H4 (cell line): ENCODE measurements around the gene NNMT. TPM values are rescaled to one million over a fixed set of nuclear protein-coding genes. Genes with fewer than 3 reads are reported as not detected.

Source experiments
- DNase-seq: peaks from one replicate; pipeline ENCODE4 v3.0.0-alpha.2; 2015; ENCODE audit warnings: low spot score
- total RNA-seq: library from RNA; depleted of rRNA; stranded (reverse); fragments of >200 nt; shearing (Covaris generic); gene quantifications from 2 replicates; pipeline ENCODE4 v1.2.3, GENCODE V29; 2014; rRNA removed

The NNMT gene
- total RNA-seq, 1 experiment from 2014 or later, result 895 TPM

DNA sequence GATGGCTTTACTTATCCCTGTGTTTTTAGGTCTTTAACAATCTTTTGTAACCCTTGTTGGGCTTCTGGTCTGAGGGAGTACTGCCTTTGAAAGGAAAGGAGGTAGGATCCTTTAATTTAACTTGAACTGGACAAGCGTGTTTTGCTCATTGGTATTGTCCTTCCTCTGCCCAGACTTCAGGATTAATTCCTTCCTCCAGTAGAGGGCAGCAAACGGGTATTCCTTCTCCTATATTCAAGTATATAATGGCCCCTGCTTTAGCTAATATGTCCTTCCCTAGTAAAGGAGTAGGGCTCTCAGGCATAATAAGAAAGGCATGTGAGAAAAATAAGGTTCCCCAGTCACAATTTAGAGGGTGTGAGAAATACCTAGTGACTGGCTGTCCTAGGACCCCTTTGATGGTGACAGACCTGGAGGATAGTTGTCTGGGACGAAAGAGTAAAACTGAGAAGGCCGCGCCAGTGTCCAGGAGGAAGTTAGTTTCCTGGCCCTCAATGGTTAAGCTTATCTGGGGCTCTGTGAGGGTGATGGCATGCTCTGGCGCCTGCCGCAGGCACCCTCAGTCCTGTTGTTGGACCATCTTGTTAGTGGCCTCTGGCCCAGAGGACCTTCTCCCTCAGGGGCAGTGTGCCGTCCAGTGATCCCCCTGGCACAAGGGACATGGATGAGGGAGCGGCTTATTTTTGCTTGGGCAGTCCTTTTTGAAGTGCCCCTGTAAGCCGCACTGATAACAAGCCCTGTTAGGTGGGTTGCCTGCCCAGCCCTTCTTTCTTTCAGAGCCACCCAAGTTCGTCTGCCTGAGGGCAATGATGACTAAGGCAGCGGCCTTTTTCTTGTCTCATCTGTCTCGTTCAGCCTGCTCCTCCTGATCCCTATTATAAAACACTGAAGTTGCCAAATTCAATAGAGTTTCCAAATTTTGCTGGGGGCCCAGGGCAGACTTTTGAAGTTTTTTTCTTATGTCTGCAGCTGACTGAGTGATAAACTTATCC, 52.3 kb downstream of the NNMT start:
- DNase-seq, result peak; percentile 52

GRCh38 chr11:114350022-114350421, 53.8 kb downstream of the NNMT start:
- DNase-seq, result no peak

DNA sequence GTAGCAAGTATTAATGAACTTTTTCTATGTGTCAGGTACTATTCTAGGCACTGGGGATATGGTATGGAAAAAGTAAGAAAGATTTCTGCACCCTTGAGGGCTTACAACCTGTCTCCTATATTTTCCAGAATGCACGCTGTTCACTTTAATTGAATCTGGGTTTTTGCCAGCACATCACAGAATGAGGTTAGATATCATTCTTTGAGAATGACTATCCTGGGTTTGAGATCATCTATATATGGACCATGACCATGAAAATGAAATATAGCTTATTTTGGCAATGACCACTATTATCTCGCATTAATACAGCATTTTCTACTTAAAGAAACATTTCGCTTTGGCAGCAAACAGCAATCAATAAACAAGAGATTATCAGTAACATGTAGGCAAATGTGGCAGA, 57.2 kb downstream of the NNMT start:
- no peak for DNase-seq

DNA sequence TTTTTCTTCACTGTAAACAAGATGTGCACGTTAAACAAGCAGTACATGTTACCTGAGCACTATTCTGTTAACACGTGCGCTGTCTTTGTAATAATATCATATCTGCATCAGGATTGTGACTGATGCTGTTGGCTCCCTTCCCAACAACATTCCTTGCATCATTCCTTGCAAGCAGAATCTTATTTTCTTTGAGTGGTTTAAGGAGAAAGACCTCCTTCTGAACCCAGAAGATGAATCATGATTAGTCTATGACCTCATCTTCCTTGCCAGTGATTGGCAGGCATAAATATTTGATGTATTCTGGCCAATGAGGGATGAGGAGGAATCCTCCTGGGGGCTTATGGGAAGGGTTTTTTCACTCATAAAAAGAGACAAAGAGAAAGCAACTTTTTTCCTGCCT, 57.9 kb downstream of the NNMT start:
- DNase-seq, result peak; percentile 66

DNA sequence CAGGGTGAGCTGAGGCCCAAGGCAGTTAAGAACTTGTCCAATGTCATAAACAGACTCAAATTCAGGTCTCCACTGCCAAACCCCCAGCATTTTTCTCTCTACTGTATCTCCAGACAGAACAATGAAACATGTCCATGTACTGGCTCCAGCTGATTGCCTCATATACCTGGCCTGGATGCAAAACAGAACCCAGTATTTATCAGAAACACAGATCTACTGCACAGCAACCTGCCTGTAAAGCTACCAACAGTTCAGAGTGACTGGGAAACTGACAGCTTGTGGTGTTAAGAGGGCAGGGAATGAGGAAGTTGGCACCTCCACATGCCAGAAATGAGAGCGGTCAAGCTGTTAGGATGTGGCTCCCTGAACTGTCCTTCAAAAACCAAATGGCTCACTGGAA, 62.5 kb downstream of the NNMT start:
- no peak for DNase-seq

DNA sequence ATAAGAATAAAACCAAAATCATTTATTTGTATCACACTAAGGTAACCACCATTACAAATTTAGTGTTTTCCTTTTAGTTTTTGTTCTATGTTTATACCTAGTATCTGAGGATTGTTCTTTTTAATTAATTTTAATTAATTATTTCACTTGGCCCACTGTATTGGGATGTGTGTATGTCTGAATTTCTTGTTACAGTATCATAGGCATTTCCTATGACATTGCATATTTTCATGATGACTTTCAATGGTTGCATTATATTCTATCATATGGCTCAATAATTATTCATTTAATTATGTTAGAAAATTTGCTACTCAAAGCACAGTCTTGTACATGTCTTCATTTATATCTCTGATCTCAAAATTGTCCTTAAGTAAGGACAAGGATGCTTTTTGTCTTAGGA, 63.1 kb downstream of the NNMT start:
- DNase-seq, result no peak

GRCh38 chr11:114362326-114362725, 66.1 kb downstream of the NNMT start:
- no peak for DNase-seq

- no peak for DNase-seq
Observed at GRCh38 chr11:114362958-114363357, 66.8 kb downstream of the NNMT start.

Other genes with a start within 250 kb of the NNMT start
- not detected in 2 replicates for gene ZBTB16, start 236.7 kb upstream of the NNMT start, total RNA-seq
- gene C11orf71, start 104.1 kb downstream of the NNMT start, total RNA-seq, result 5.8 and 7.9 TPM in 2 replicates
- gene RBM7, start 104.3 kb downstream of the NNMT start, total RNA-seq, result 55.1 and 59.9 TPM in 2 replicates
- gene REXO2, start 143.1 kb downstream of the NNMT start, total RNA-seq, result 166 and 175 TPM in 2 replicates